MCF 10A (cell line): ENCODE measurements around the gene DNAJC16. TPM values are rescaled to one million over a fixed set of nuclear protein-coding genes. Genes with fewer than 3 reads are reported as not detected.

Source experiments
- BruUV-seq: library from RNA; stranded (reverse); fragments of 400-500 nt; replicated peaks from 2 replicates; lab custom pipeline; 2021; lab: Mats Ljungman, UMichigan
- CTCF ChIA-PET: fragments of 300-600 bp; sonication (Branson Sonifier 250); formaldehyde crosslinking; extraction: SDS; loops from one replicate; lab custom pipeline; 2021; ENCODE audit warnings: antibody characterized with exemption, inconsistent platforms; lab: Yijun Ruan, JAX
- POLR2A ChIA-PET: fragments of 300-600, 350-650 bp; sonication (Branson Sonifier 250); formaldehyde crosslinking; extraction: SDS; loops from one replicate; lab custom pipeline; 2020; ENCODE audit warnings: antibody characterized with exemption, inconsistent platforms; lab: Yijun Ruan, JAX
- DNase-seq: peaks from one replicate; pipeline ENCODE4 v3.0.0-alpha.2; 2018; ENCODE audit not compliant: unreplicated experiment
- H3K27ac Mint-ChIP-seq: one replicate; pipeline ENCODE4 v1.8.0; 2022; ENCODE audit warnings: mild to moderate bottlenecking, low read depth, mixed read lengths; ENCODE audit not compliant: unreplicated experiment
- H3K27me3 Mint-ChIP-seq: one replicate; pipeline ENCODE4 v1.8.0; 2022; ENCODE audit warnings: mixed read lengths; ENCODE audit not compliant: insufficient read depth, unreplicated experiment
- H3K36me3 Mint-ChIP-seq: one replicate; pipeline ENCODE4 v1.8.0; 2022; ENCODE audit warnings: mild to moderate bottlenecking, moderate library complexity, mixed read lengths; ENCODE audit not compliant: insufficient read depth, unreplicated experiment
- H3K4me1 Mint-ChIP-seq: one replicate; pipeline ENCODE4 v1.8.0; 2022; ENCODE audit warnings: mixed read lengths; ENCODE audit not compliant: insufficient read depth, unreplicated experiment
- H3K4me3 Mint-ChIP-seq: one replicate; pipeline ENCODE4 v1.8.0; 2022; ENCODE audit warnings: mild to moderate bottlenecking, moderate library complexity, mixed read lengths; ENCODE audit not compliant: unreplicated experiment
- H3K9me3 Mint-ChIP-seq: one replicate; pipeline ENCODE4 v1.8.0; 2022; ENCODE audit warnings: mixed read lengths; ENCODE audit not compliant: unreplicated experiment
- CTCF ChIP-seq: fragments of 200-600 bp; IDR thresholded peaks from one replicate; pipeline ENCODE4 v1.8.0; 2022; ENCODE audit warnings: antibody characterized with exemption, mild to moderate bottlenecking; ENCODE audit not compliant: unreplicated experiment
- intact Hi-C: fragments of 100-400 bp; cut with micrococcal nuclease; formaldehyde crosslinking; loops from 2 replicates; pipeline ENCODE4 v1.14.1; 2022
- total RNA-seq: library from RNA; stranded (reverse); gene quantifications from 2 replicates; pipeline ENCODE4 v1.2.3, GENCODE V29; 2022

DNAJC16 gene
- total RNA-seq, 1 experiment from 2014 or later: 17.2 TPM

DNA sequence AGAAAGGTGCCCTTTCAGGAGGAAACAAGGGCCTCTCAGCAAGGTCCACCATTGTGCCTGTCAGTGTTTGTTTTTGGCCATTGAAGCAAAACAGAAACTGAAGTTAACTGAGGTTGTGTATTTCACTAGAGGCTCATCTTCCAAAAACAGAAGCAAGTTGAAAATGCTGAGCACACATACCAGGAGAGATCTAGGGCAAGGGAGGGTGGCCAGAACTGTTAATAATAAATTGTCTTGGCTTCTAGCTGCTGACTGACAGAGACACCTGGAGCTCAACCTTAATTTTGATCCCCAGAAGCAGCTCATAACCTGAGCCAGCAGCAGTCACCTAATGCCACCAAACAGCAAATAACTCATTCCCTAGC is 53.0 kb downstream of the DNAJC16 start:
- intact Hi-C loops: no loop called here
- no TSS peak for BruUV-seq
- POLR2A ChIA-PET: interaction anchor here (0.9 kb wide), 1 partner anchor 11 kb away, joined by 4 read pairs; no protein-coding TSS in a partner anchor
- no peak for TF ChIP-seq CTCF
- Mint-ChIP-seq H3K9me3 (no peaks in the 10 kb centered on the region), H3K36me3 (no peaks in the 10 kb centered on the region), H3K27ac (no peak overlapping the region), H3K4me1 (no peaks in the 10 kb centered on the region), H3K27me3 (no peaks in the 10 kb centered on the region), H3K4me3 (no peak overlapping the region)
- CTCF ChIA-PET: interaction anchor here (0.6 kb wide), 1 partner anchor 140 kb away, joined by 3 read pairs; no protein-coding TSS in a partner anchor
- no peak for DNase-seq

DNA sequence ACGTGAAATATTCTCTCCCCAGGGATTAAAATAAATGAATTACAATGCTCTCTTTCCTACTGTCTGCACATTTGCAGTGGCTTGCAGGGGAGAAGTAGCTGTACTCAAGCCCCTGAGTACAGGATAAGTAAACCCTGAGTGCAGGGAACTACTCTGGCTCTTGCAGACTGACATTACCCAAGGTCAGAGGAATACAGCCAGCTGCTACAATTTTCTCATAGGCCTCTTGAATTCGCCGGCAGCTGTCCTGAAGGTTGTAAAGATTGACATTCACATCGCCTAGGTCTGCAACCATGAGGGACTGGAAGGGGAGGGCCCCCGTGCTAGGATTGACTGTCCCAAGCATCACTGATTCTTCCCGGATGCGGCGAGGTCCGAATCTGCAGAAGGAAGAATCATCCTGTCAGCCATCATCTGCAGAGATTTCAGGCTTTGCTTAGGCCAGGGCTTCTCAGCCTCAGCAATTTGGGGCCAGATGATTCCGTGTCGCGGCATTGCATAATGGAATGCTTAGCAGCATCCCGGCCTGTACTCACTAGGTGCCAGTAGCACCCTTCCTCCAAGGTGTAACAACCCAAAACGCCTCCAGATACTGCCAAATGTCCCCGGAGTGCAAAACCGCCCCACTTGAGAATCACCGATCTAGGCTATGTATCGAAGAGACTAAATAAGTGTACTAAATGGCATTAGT is 56.5 kb downstream of the DNAJC16 start:
- no TSS peak for BruUV-seq
- no peak for TF ChIP-seq CTCF
- H3K4me1 Mint-ChIP-seq: no peaks in the 10 kb centered on the region
- no peaks in the 10 kb centered on the region for H3K36me3 Mint-ChIP-seq
- no peak overlapping the region for H3K4me3 Mint-ChIP-seq
- CTCF ChIA-PET: interaction anchor here (1.6 kb wide), 1 partner anchor 157 kb away, joined by 5 read pairs; no protein-coding TSS in a partner anchor
- POLR2A ChIA-PET: no interaction called here
- H3K27me3 Mint-ChIP-seq: no peaks in the 10 kb centered on the region
- no peak for DNase-seq
- H3K9me3 Mint-ChIP-seq: no peaks in the 10 kb centered on the region
- H3K27ac Mint-ChIP-seq: no peak overlapping the region
- intact Hi-C loops: no loop called here

GRCh38 chr1:15584489-15585363 is 58.1 kb downstream of the DNAJC16 start, which contains the start of gene AGMAT:
AGMAT (minus strand) TSS chr1:15585051; CDS start chr1:15584967, 84 bp downstream.
- BruUV-seq: no TSS peak
- Mint-ChIP-seq H3K27me3 (no peaks in the 10 kb centered on the region), H3K9me3 (no peaks in the 10 kb centered on the region), H3K27ac (no peak within 1 kb of the TSS), H3K36me3 (no peaks in the 10 kb centered on the region), H3K4me3 (no peak within 1 kb of the TSS), H3K4me1 (no peaks in the 10 kb centered on the region)
- CTCF ChIA-PET: interaction anchor here (0.9 to 1.1 kb wide), 2 partner anchors 9 to 30 kb away, joined by 3 to 4 read pairs; no protein-coding TSS in a partner anchor
- TF ChIP-seq CTCF: no peak
- POLR2A ChIA-PET: interaction anchor here (1.1 kb wide), 1 partner anchor 8 kb away, joined by 8 read pairs; no protein-coding TSS in a partner anchor
- intact Hi-C loops: no loop called here
- no peak for DNase-seq

GRCh38 chr1:15592285-15592684 is 65.6 kb downstream of the DNAJC16 start:
- H3K27me3 Mint-ChIP-seq: peaks cover 10% of the 10 kb centered on the region
- ChIA-PET POLR2A (interaction anchor here (0.6 to 2.1 kb wide), 4 partner anchors 8 to 39 kb away, joined by 3 to 8 read pairs (median 4); no protein-coding TSS in a partner anchor), CTCF (interaction anchor here (0.8 kb wide), 1 partner anchor 150 kb away, joined by 3 read pairs; the partner anchor contains the start of gene TMEM82)
- no peaks in the 10 kb centered on the region for H3K9me3 Mint-ChIP-seq
- no peak overlapping the region for H3K27ac Mint-ChIP-seq
- DNase-seq: no peak
- no TSS peak for BruUV-seq
- intact Hi-C loops: no loop called here
- H3K4me1 Mint-ChIP-seq: no peaks in the 10 kb centered on the region
- TF ChIP-seq CTCF: no peak
- H3K36me3 Mint-ChIP-seq: peaks cover 4% of the 10 kb centered on the region
- H3K4me3 Mint-ChIP-seq: no peak overlapping the region
